MM.1S (cell line): Measurements from ENCODE around the gene TGFBR2.

ENCODE experiments used
- EZH2 ChIP-seq: fragments of 300-600 bp; sonication (generic); optimal IDR thresholded peaks from 2 replicates; pipeline ENCODE3; 2017; ENCODE audit warnings: low read depth, mild to moderate bottlenecking, antibody characterized with exemption, low read length, mixed read lengths
- EZH2phosphoT487 ChIP-seq: fragments of 300-600 bp; sonication (generic); IDR thresholded peaks from 2 replicates; pipeline ENCODE4 v1.6.1; 2018; ENCODE audit warnings: antibody characterized with exemption, low read length
- TF ChIP-seq, protein P1 (sequence below): fragments of 300-600 bp; sonication (generic); IDR thresholded peaks from 2 replicates; pipeline ENCODE4 v1.5.1; 2016; ENCODE audit warnings: antibody characterized with exemption, low read length, mixed read lengths

DNA sequence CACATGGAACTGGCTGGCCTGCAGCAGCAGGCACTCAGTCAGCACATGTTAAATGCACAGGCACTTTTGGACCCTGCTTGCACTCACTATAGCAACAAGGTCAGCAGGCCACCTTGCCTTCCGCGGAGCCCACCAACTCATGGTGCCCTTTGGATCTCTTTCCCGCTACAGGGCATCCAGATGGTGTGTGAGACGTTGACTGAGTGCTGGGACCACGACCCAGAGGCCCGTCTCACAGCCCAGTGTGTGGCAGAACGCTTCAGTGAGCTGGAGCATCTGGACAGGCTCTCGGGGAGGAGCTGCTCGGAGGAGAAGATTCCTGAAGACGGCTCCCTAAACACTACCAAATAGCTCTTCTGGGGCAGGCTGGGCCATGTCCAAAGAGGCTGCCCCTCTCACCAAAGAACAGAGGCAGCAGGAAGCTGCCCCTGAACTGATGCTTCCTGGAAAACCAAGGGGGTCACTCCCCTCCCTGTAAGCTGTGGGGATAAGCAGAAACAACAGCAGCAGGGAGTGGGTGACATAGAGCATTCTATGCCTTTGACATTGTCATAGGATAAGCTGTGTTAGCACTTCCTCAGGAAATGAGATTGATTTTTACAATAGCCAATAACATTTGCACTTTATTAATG lies 85.0 kb downstream of the TGFBR2 start:
- TF ChIP-seq, protein P1, sequence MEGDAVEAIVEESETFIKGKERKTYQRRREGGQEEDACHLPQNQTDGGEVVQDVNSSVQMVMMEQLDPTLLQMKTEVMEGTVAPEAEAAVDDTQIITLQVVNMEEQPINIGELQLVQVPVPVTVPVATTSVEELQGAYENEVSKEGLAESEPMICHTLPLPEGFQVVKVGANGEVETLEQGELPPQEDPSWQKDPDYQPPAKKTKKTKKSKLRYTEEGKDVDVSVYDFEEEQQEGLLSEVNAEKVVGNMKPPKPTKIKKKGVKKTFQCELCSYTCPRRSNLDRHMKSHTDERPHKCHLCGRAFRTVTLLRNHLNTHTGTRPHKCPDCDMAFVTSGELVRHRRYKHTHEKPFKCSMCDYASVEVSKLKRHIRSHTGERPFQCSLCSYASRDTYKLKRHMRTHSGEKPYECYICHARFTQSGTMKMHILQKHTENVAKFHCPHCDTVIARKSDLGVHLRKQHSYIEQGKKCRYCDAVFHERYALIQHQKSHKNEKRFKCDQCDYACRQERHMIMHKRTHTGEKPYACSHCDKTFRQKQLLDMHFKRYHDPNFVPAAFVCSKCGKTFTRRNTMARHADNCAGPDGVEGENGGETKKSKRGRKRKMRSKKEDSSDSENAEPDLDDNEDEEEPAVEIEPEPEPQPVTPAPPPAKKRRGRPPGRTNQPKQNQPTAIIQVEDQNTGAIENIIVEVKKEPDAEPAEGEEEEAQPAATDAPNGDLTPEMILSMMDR: no peak
- TF ChIP-seq EZH2: no peak
- no peak for TF ChIP-seq EZH2phosphoT487
